NT2/D1 (cell line): ENCODE data around the gene FAM120AOS.

Experiments used
- YY1 ChIP-seq: IDR thresholded peaks from 2 replicates; pipeline ENCODE4 v1.6.1; 2011; ENCODE audit not compliant: insufficient read length, insufficient read depth
- ZNF274 ChIP-seq: IDR thresholded peaks from 2 replicates; pipeline ENCODE4 v1.6.1; 2011; ENCODE audit warnings: mild to moderate bottlenecking, low read depth, low read length

- TF ChIP-seq ZNF274: no peak
- TF ChIP-seq YY1: no peak
Observed at GRCh38 chr9:93496285-93496684, 42.9 kb upstream of the FAM120AOS start.
